CD14-positive monocyte (primary cell): Measurements from ENCODE around the gene MAPRE2. TPM values are rescaled to one million over a fixed set of nuclear protein-coding genes. Genes with fewer than 3 reads are reported as not detected.

Experiments used
- DNase-seq, 3 donors: peaks; one replicate each; pipeline ENCODE4 v3.0.0-alpha.2; 2011 to 2022
- H2AFZ ChIP-seq: 2 replicates; pipeline ENCODE4 v1.6.0; 2012; ENCODE audit warnings: mild to moderate bottlenecking, low read depth, low read length, inconsistent platforms; ENCODE audit not compliant: insufficient read depth, poor library complexity, severe bottlenecking
- H3K27ac ChIP-seq, 2 donors: 1 replicate in 1 of 2; 2 replicates in 1 of 2; pipeline ENCODE4 v1.5.1; 2012 to 2013; ENCODE audit warnings: low read length in 2 of 2, control low read depth in 1 of 2, inconsistent platforms in 1 of 2, low read depth in 1 of 2, mild to moderate bottlenecking in 1 of 2
- H3K27me3 ChIP-seq, 2 donors: one replicate each; pipeline versions ENCODE4 v1.6.0 to v1.6.1; 2011 to 2013; ENCODE audit warnings: low read length in 2 of 2; ENCODE audit not compliant: control insufficient read depth in 2 of 2, insufficient read depth in 2 of 2
- H3K36me3 ChIP-seq, 2 donors: replicated peaks in 1 of 2; 1 replicate in 1 of 2; 2 replicates in 1 of 2; pipeline versions ENCODE4 v1.5.1 to v1.6.1; 2012 to 2013; ENCODE audit warnings: low read length in 2 of 2, control low read depth in 1 of 2, inconsistent platforms in 1 of 2, mild to moderate bottlenecking in 1 of 2; ENCODE audit not compliant: insufficient read depth in 2 of 2, control insufficient read depth in 1 of 2
- H3K4me1 ChIP-seq, 2 donors: 1 replicate in 1 of 2; 2 replicates in 1 of 2; pipeline versions ENCODE4 v1.5.1 to v1.6.1; 2012 to 2013; ENCODE audit warnings: low read length in 2 of 2, control low read depth in 1 of 2, inconsistent platforms in 1 of 2, mild to moderate bottlenecking in 1 of 2, moderate library complexity in 1 of 2; ENCODE audit not compliant: insufficient read depth in 2 of 2, control insufficient read depth in 1 of 2
- H3K4me2 ChIP-seq: replicated peaks from 2 replicates; pipeline ENCODE3; 2012; ENCODE audit warnings: low read length, moderate library complexity, mild to moderate bottlenecking; ENCODE audit not compliant: poor library complexity, severe bottlenecking; ENCODE audit errors: extremely low read depth
- H3K4me3 ChIP-seq, 3 experiments: fragments of 200-600 bp in 1 of 3; sonication (generic) in 1 of 3; replicated peaks in 1 of 3; 1 replicate in 2 of 3; 2 replicates in 1 of 3; pipeline ENCODE4 v1.5.1; 2011 to 2013; ENCODE audit warnings: low read length in 3 of 3, mild to moderate bottlenecking in 3 of 3, control low read depth in 2 of 3, low read depth in 2 of 3, inconsistent platforms in 1 of 3, moderate library complexity in 1 of 3
- H3K79me2 ChIP-seq: 2 replicates; pipeline ENCODE4 v1.6.0; 2012; ENCODE audit warnings: mild to moderate bottlenecking, control low read depth, inconsistent platforms, low read length, moderate library complexity; ENCODE audit not compliant: insufficient read depth
- H3K9ac ChIP-seq: 2 replicates; pipeline ENCODE4 v1.6.0; 2017; ENCODE audit warnings: low read length, mild to moderate bottlenecking; ENCODE audit not compliant: insufficient read depth, poor library complexity, severe bottlenecking
- H3K9me3 ChIP-seq, 2 donors: replicated peaks in 1 of 2; 1 replicate in 1 of 2; 2 replicates in 1 of 2; pipeline versions ENCODE4 v1.5.1 to v1.6.1; 2012 to 2013; ENCODE audit warnings: low read length in 2 of 2, control low read depth in 1 of 2; ENCODE audit not compliant: control insufficient read depth in 1 of 2, insufficient read depth in 1 of 2
- H4K20me1 ChIP-seq: 2 replicates; pipeline ENCODE4 v1.6.0; 2012; ENCODE audit warnings: mild to moderate bottlenecking, low read length, control low read depth, moderate library complexity; ENCODE audit not compliant: insufficient read depth
- H3K27ac Mint-ChIP-seq, 7 donors: one replicate each; pipeline ENCODE4 v1.8.0; 2020; ENCODE audit warnings: mild to moderate bottlenecking in 7 of 7, mixed read lengths in 7 of 7, moderate library complexity in 6 of 7, inconsistent platforms in 2 of 7
- H3K27me3 Mint-ChIP-seq, 3 donors: one replicate each; pipeline ENCODE4 v1.8.0; 2021 to 2022; ENCODE audit warnings: low read depth in 3 of 3, mild to moderate bottlenecking in 3 of 3, mixed read lengths in 3 of 3, moderate library complexity in 3 of 3, inconsistent platforms in 1 of 3
- H3K36me3 Mint-ChIP-seq, 2 donors: one replicate each; pipeline ENCODE4 v1.8.0; 2020; ENCODE audit warnings: mixed read lengths in 2 of 2, inconsistent platforms in 1 of 2, mild to moderate bottlenecking in 1 of 2
- H3K4me1 Mint-ChIP-seq: one replicate; pipeline ENCODE4 v1.8.0; 2020; ENCODE audit warnings: mild to moderate bottlenecking, mixed read lengths
- H3K4me3 Mint-ChIP-seq, 2 donors: one replicate each; pipeline ENCODE4 v1.8.0; 2020; ENCODE audit warnings: mild to moderate bottlenecking in 2 of 2, mixed read lengths in 2 of 2, moderate library complexity in 1 of 2
- H3K9me3 Mint-ChIP-seq, 7 donors: one replicate each; pipeline ENCODE4 v1.8.0; 2020 to 2022; ENCODE audit warnings: mixed read lengths in 7 of 7, mild to moderate bottlenecking in 6 of 7, moderate library complexity in 6 of 7, inconsistent platforms in 2 of 7
- WGBS: methylation state at CpG from one replicate; pipeline ENCODE4 v1.1.5; 2013; ENCODE audit warnings: missing lambda C conversion rate; ENCODE audit not compliant: insufficient coverage; 5-methylcytosine and 5-hydroxymethylcytosine counted together
- intact Hi-C, 2 donors: fragments of 100-400 bp; cut with micrococcal nuclease; formaldehyde crosslinking; loops; one replicate each; pipeline versions ENCODE4 v1.15.0 to v1.15.1; 2023
- polyA plus RNA-seq, 3 donors: library from polyadenylated mRNA; depleted of rRNA in 1 of 3; unstranded in 2 of 3; stranded (reverse) in 1 of 3; fragments of 300-500 nt in 2 of 3; fragments of >200 nt in 1 of 3; fragmentation: Illumina TruSeq in 2 of 3; gene quantifications; 1 replicate in 2 of 3; 2 replicates in 1 of 3; pipeline ENCODE4 v1.2.3, GENCODE V29; 2012 to 2021
- TF ChIP-seq, protein P1 (sequence below): fragments of 200-600 bp; IDR thresholded peaks from one replicate; pipeline ENCODE4 v1.8.0; 2022; ENCODE audit warnings: antibody characterized with exemption, mild to moderate bottlenecking

The MAPRE2 gene
- polyA plus RNA-seq, 3 donors = 22.0 to 48.1 (median 37.1) TPM

DNA sequence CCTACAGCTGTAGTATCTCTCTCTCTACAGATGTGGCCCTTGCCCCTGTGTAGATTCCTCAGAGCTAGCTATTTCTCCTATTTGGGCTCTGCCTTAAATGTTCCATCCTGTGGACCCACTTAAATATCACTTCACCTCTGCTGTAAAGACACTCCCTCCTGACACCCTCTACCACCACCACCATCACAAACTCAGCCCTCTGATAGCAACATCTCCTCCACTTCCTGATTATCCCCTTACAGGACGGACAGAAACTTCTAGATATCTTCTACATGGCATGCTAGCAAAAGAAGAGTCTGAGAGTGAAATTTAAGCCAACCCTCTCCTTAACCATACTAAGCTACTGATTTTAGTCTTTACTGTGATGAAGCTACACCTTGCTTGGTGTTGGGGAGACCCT lies 3.2 kb upstream of the MAPRE2 start:
- H3K27ac ChIP-seq = peak overlapping the region; percentile 54 to 95
- no peaks in the 10 kb centered on the region for H3K9me3 ChIP-seq
- H3K27ac Mint-ChIP-seq = peak overlapping the region; percentile 61 to 99 (median 98)
- no peak overlapping the region for H3K9ac ChIP-seq
- TF ChIP-seq, protein P1, sequence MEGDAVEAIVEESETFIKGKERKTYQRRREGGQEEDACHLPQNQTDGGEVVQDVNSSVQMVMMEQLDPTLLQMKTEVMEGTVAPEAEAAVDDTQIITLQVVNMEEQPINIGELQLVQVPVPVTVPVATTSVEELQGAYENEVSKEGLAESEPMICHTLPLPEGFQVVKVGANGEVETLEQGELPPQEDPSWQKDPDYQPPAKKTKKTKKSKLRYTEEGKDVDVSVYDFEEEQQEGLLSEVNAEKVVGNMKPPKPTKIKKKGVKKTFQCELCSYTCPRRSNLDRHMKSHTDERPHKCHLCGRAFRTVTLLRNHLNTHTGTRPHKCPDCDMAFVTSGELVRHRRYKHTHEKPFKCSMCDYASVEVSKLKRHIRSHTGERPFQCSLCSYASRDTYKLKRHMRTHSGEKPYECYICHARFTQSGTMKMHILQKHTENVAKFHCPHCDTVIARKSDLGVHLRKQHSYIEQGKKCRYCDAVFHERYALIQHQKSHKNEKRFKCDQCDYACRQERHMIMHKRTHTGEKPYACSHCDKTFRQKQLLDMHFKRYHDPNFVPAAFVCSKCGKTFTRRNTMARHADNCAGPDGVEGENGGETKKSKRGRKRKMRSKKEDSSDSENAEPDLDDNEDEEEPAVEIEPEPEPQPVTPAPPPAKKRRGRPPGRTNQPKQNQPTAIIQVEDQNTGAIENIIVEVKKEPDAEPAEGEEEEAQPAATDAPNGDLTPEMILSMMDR = no peak
- H3K36me3 Mint-ChIP-seq = no peaks in the 10 kb centered on the region
- H3K4me3 Mint-ChIP-seq = no peak overlapping the region
- peaks cover 3% of the 10 kb centered on the region for H4K20me1 ChIP-seq
- H3K4me1 Mint-ChIP-seq = peaks cover 51% of the 10 kb centered on the region
- H3K36me3 ChIP-seq = no peaks in the 10 kb centered on the region
- intact Hi-C loops = loop anchor here in 1 of 2 donors (10.0 kb wide), 2 partner anchors 207 to 777 kb away; partner anchors contain the start of gene ZNF397
- WGBS = no CpG with 5 or more reads among the region's 1 CpG
- H3K4me1 ChIP-seq = peaks cover 46 to 52% of the 10 kb centered on the region in 2 donors
- H3K9me3 Mint-ChIP-seq = peaks cover 0 to 2% (median 0%) of the 10 kb centered on the region in 7 donors
- H3K4me3 ChIP-seq = no peak overlapping the region
- DNase-seq = no peak
- H3K79me2 ChIP-seq = peaks cover 16% of the 10 kb centered on the region
- H2AFZ ChIP-seq = no peak overlapping the region
- H3K27me3 ChIP-seq = no peaks in the 10 kb centered on the region
- peaks cover 0 to 2% (median 0%) of the 10 kb centered on the region in 3 donors for H3K27me3 Mint-ChIP-seq
- H3K4me2 ChIP-seq = no peak overlapping the region

DNA sequence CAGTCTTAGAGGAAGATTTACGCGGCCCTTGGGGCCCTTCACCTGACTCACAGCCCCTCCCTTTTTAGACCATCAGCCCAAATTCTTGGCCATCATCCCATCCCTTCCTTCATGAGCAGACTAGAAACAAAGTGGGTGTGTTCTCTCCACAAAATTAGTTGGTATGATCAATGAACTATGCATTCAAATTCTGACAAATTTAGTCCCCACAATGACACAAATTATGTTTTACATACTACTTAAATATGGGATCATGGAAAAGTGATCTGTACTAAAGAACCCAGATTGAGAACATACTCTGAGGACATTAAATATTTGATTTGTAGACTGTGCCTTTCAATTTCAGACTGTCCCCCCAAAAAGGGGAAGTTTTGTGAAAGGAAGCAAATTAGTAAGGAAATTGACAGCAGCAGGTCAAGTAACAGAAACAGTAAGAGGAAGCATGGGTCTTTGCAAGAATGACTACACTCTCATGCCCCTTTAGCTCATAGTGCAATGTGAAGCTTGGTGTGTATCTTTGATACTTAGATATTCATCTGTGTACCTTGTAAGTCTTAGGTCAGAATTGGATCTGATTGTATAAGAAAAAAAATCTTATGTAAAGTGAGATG lies 2.2 kb upstream of the MAPRE2 start:
- H3K79me2 ChIP-seq = peaks cover 25% of the 10 kb centered on the region

More for the DNA sequence above, 2.2 kb upstream of the MAPRE2 start:
- Histone ChIP-seq H3K27me3 (no peaks in the 10 kb centered on the region), H3K4me2 (peak overlapping the region; percentile 43), H3K9ac (peak overlapping the region; percentile 19), H3K9me3 (no peaks in the 10 kb centered on the region), H3K4me3 (peak overlapping the region in 1 of 3 experiments; percentile 38), H3K36me3 (no peaks in the 10 kb centered on the region), H2AFZ (no peak overlapping the region), H4K20me1 (peaks cover 3% of the 10 kb centered on the region), H3K4me1 (peaks cover 52 to 61% of the 10 kb centered on the region in 2 donors), H3K27ac (peak overlapping the region; percentile 54 to 95)
- peaks cover 0 to 2% (median 0%) of the 10 kb centered on the region in 7 donors for H3K9me3 Mint-ChIP-seq
- intact Hi-C loops = loop anchor here in 1 of 2 donors (10.0 kb wide), 2 partner anchors 206 to 776 kb away; partner anchors contain the start of gene ZNF397
- WGBS = no CpG with 5 or more reads among the region's 2 CpGs
- H3K4me1 Mint-ChIP-seq = peaks cover 60% of the 10 kb centered on the region
- H3K36me3 Mint-ChIP-seq = no peaks in the 10 kb centered on the region
- H3K4me3 Mint-ChIP-seq = peak overlapping the region in 1 of 2 donors; percentile 72
- H3K27me3 Mint-ChIP-seq = peaks cover 0 to 2% (median 0%) of the 10 kb centered on the region in 3 donors
- TF ChIP-seq, protein P1 = no peak
- peak overlapping the region; percentile 96 to 99 (median 98) for H3K27ac Mint-ChIP-seq
- DNase-seq = peak; percentile 80 to 90 (median 89)
